ENCODE results near the gene KRTCAP2.
"Not testable (repeated sequence)": the region's sequence is repeated elsewhere in the genome, so short reads cannot be mapped to it uniquely, and the experiment has no call there.

Gene KRTCAP2

DNA sequence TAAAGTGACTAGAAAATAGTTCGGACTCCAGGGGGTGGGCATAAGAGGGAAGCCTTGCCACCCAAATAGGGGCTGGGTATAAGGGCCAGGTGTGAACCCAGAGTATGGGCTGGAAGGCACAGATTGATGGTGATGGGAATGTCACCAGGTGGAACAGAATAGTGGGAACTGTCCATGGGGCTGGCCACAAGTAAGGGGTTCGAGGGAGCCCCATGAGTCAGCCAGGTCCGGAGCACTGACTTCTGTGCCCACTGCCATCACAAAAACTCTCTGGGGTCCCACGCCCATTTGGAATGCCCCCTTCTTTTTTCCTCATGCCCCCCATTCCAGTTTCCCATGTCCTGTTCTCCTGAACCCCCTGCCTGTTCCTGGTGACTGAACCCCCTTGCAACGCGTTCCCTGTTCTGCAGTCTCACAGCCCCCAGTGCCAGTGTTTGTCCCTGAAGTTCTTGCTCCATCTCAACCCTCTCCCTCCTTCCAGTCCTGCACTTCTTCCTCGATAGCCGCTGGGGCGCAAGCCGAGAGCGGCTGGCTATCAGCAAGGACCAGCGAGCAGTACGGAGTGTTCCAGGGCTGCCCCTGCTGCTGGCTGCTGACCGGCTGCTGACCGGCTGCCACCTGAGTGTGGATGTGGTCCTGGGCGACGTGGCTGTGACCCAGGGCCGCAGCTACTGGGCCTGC, 8.4 kb upstream of the KRTCAP2 start:
- no peak for DNase-seq

DNA sequence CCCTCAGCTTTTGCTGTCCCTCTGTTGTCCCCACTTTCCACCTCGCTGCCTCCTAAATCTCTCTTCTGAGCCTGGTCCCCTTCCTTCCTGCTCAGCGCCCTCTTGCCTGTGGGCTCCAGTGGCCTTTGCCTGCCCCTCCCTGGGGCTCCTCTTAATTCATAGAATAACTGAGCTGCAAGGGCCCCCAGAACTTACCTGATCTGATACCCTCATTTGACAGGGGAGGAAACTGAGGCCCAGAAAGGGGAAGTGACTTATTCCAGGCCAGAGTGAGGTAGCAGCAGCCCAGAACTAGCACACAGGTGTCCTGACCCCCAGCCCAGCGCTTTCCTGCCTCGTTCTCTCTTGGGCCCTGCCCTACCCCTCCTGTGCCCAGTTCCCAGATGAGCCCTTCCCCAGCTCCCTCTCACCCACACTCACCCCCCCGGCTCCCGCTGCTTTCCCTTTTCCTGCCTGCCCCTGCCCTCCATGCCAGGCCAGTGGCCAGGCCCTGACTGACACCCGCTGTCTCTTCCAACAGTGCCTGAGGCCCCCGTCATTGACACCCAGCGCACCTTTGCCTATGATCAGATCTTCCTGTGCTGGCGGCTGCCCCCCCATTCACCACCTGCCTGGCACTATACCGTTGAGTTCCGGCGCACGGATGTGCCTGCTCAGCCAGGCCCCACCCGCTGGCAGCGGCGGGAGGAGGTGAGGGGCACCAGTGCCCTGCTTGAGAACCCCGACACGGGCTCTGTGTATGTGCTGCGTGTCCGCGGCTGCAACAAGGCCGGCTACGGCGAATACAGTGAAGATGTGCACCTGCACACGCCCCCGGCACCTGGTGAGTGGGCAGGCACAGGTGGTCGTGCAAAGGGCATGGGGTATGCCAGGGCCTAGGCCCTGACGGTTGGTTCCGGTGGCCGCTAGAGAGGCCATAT, 6.3 kb upstream of the KRTCAP2 start:
- DNase-seq: no peak

DNA sequence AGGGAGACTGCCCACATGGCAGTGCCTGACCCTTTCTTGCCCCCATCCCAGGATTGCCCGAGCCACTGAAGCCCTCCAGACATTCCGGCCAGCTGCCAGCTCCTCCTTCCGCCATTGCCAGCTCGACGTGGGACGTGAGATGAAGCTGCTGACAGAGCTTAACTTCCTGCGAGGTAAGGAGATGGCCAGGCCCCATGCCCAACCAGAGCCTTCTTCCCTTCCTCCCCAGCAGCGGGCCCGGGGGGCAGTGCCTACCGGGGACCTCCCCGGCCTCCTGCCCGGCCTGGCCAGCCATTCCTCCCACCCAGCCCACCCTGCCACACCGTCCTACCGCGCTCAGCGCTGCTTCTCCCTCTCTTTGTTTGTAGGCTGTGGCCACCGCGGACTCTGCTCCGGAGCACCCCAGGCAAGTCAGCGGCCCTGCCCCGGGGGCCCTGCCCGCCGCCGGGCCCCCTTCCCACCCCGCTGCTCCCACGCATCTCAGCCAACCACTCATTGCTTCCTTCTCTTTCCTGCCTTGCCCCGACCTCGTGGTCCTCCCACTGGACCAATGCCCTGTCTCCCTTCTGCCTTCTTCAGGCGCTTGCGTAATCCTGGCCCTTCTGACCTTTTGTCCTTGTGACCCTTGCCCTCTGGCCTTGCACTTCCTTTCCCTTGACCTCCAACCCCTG, 5.5 kb upstream of the KRTCAP2 start:
- DNase-seq: peak; percentile 47

DNA sequence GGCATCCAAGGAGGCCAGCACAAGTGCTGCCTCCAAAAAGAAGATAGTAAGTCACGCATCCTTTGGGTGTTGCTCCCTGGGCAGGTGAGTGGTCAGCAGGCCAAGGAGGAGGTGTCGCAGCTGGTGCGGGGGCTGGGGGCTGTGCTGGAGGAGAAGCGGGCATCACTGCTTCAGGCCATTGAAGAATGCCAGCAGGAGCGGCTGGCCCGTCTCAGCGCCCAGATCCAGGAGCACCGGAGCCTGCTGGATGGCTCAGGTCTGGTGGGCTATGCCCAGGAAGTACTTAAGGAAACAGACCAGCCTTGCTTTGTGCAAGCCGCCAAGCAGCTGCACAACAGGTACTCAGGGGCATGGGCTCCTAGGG, 4.8 kb upstream of the KRTCAP2 start:
- peak; percentile 48 for DNase-seq

DNA sequence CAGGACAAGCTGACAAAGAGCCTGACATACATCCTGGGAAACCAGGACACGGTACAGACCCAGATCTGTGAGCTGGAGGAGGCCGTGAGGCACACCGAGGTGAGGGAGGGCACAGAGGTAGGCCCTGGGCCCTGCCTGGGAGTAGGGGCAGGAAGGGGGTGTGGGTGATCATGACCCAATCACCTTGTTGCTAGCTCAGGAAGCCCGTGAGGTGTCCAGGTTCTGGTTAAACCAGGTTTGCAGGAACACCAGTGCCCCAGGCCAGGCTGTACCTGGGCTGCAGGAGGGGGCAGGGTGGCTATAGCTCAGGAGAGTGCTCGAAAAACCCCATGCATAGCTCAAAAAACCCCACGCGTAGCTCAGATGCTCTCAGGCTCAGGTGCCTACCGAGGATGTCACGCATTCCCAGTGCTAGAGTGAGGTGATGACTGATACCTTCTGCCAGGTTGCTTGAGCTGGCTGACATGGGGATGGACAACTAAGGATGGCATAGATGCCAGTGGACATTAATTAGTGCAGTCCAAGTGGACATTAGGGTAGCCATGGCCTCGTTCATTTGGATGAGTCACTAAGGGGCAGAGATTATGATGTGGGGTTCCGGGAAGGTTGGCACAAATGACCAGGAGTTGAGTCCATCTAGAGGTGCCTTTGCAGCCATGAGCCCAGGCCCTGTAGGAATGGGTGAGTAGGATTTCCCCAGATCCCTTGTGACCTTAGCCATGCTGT, 4.3 kb upstream of the KRTCAP2 start:
- DNase-seq: no peak

DNA sequence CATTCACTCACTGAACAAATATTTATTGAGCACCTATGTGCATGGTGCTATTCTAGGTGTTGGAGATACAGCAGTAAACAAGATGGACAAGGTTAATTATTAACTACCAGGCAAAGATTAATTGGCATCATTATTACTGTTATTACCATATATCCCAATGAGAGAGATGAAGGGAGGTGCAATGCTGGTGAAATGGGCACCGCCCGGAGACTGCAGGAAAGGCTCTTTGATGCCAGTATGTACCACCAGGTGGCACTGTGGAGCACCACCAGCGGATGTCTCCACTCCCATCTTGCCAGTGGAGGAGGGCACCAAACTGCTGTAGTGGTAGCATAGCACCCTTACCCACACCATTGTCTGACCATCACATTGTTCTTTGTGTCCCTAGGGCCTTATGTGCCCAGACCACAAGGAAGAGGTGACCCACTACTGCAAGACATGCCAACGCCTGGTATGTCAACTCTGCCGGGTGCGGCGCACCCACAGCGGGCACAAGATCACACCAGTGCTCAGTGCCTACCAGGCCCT, 3.5 kb upstream of the KRTCAP2 start:
- DNase-seq: peak; percentile 95

DNA sequence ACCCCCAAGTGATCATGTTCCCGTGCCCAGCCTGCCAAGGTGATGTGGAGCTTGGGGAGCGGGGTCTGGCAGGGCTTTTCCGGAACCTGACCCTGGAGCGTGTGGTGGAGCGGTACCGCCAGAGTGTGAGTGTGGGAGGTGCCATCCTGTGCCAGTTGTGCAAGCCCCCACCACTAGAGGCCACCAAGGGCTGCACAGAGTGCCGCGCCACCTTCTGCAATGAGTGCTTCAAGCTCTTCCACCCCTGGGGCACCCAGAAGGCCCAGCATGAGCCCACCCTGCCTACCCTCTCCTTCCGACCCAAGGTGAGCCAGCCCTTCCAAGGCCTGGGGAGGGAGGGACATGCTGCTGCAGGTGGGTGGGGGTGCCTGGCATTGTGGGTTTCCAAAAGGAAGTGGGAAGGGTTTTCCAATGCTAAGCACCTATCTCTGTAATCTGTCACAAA, 2.8 kb upstream of the KRTCAP2 start:
- peak; percentile 63 for DNase-seq

DNA sequence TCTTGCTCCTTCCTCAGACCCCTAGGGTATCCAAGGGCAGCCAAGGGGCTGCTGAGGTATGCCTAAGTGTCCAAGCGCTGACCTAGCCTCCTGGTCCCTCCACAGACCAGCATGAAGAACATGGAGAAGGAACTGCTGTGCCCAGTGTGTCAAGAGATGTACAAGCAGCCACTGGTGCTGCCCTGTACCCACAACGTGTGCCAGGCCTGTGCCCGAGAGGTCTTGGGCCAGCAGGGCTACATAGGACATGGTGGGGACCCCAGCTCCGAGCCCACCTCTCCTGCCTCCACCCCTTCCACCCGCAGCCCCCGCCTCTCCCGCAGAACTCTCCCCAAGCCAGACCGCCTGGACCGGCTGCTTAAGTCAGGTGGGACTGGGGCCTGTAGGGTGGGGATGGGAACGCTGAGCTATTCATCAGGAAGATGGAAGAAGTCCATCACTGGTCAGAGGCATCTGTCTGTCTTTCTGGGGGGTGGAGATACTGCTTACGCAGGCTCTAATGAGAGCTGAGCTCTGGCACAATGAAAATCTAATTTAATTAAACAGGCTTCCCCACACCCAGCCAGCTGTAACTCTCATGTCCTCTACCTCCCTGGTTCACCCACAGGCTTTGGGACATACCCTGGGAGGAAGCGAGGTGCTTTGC, 2.3 kb upstream of the KRTCAP2 start:
- peak; percentile 61 for DNase-seq

DNA sequence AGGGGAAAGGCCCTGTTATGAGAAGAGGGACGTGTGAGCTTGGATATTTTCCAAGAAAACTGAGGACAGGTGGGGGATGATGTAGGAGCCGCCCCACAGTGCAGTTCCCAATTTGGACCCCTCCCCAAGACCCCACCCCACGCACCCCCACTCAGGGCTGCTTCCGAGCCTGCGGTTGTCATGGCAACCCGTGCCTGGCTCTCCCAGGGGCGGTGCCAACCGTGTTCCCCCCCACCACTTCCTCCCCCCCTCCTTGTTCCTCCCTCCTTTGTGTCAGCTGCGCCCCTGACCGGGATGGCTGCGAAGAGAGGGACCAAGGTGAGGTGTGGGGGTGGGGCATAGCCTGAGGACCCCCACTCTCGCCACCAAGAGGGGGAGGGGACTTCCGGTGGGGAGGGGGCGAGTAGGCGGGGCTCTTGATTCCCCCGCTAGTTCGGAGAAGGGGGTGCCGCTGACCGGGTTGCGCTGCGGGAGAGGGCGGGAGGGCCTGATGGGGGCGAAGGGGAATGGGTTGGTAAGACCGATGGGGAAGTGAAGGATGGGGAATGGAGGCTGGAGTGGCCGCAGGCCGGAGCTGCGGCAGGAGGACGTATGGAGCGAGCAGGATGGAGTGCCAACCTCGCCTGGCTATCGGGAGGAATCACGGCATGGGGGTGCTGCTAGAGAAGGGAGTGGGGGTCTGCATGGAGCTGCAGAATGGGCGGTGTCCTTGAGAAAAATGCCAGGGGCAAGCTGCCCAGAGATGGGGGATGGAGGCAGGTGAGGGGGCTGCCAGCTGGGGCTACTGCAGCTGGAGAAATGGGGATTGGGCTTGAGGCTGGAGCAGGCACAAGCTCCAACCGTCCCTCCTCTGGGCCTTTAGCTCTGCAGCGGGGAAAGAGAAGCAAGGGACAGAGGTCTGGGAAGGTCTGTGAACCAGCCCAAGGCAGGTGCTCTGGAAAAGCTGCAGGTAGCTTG, 1.5 kb upstream of the KRTCAP2 start:
- peak; percentile 78 for DNase-seq

DNA sequence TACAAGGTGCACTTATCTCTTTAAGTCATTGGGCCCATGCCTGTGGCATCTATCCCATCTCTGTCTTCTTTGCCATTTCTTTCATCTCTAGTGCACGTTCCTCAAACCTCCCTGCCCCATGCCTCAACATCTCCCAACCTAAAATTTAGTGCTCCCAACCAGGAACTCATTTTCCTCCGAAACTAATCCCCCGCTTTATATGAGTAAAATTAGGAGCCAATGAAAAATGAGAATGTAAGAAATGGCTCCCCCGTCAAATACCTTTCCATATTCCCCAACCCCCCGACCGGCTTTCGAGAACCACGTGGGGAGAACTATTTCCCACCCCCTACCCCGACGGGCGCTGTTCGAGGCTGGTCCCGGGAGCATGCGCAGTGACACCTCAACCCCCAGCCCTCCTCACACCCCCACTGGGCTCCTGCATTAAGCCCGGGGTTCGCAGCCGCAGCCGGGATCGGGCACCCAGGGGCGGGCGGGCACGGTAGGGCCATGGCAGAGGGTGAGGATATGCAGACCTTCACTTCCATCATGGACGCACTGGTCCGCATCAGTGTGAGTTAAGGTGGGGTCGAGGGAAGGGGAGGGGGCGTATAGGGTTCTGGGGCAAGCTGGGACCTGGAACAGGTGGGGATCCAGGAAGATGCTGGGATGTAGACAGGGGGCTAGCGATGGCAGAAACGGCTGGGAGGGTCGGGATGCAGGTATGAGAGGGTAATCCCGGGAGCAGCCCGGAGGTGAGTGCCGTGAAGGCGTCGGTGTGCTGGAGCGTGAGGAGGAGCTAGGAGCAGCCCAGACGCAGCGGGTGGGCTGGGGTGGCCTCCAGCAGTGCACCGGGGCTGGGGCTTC, 597 bp upstream of the KRTCAP2 start, which contains the start of gene TRIM46:
Gene TRIM46, plus strand, starts transcription at position 372 of the 846 bp plus-strand sequence. Its CDS starts 118 bp downstream, at position 490.
- DNase-seq: peak; percentile 88

DNA sequence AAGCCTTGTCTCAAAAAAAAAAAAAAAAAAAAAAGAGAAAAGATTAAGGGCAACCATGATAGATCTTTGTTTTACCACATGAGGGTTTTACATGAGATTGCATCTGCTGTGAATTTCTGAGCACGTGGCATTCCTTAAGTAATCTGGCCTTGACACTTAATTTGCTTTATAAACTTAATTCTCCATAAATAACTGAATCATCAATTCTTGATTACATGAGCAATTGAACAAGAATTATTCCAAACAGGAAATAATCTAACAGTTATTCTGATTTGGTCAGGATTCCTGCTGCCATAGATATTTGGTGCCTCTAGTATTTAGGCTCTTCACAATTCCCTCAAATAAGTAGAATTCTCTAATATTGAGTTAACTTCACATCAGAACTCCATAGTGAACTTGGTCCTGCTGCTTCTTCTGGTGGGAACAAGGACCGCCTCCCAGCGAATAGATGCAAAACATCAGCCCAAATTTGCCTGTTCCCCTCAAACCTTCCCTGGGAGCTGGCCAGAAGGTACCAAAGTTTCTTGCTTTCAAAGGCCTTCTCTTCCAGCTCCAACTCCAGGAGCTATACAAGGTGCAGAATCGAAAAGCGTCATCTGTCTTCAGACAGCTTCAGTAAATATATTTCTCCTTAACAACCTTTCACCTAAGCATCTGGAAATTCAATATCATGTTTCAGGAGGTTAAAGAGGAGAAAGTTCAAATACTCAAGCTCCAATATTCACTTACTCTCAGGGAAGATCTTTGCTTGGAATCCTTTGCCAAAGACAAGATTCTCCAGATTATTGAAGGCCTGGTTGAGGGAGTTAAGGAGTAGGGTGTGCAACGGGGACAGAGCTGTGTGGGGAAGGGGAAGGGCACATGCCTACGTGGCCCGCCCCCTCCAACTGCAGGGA, 1.0 kb downstream of the KRTCAP2 start:
- peak; percentile 19 for DNase-seq

DNA sequence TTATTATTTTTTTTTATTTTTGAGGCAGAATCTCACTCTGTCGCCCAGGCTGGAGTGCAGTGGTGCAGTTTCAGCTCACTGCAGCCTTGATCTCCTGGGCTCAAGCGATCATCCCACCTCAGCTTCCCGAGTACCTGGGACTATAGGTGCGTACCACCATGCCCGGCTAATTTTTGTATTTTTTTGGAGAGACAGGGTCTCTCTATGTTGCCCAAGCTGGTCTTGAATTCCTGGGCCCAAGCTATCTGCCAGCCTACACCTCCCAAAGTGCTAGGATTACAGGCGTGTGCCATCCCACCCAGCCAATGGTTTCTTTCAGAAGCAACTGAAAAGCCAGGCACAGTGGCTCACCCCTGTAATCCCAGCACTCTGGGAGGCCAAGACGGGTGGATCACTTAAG, 2.3 kb downstream of the KRTCAP2 start:
- DNase-seq: peak; percentile 32

DNA sequence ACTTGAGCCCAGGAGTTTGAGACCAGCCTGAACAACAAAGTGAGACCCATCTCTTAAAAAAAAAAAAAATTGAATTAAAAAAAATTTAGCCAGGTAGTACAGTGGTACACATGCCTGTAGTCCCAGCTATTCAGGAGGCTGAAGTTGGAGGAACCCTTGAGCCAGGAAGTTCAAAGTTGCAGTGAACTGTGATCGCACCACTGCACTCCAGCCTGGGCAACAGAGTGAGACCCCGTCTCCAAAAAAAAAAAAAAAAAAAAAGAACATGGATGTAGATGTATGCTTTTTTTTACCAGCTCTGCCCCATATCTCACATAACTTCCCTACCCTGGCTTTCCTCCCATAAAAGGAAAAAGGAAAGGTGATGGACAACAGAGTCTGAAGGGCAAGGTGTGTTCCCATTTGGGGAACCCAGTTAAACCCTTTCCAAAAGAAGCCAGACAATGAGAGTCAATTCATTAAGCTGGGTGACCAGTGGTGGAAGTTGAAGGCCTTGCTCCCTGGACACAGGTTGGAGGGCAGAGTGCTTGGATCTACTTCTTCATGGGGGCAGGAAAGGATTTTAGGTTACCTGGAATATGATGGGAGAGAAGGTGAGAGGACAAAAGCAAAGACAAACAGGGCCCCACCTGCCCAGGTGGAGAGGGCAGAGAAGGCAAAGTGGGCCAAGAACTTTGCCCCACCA, 2.9 kb downstream of the KRTCAP2 start:
- DNase-seq: peak; percentile 9

DNA sequence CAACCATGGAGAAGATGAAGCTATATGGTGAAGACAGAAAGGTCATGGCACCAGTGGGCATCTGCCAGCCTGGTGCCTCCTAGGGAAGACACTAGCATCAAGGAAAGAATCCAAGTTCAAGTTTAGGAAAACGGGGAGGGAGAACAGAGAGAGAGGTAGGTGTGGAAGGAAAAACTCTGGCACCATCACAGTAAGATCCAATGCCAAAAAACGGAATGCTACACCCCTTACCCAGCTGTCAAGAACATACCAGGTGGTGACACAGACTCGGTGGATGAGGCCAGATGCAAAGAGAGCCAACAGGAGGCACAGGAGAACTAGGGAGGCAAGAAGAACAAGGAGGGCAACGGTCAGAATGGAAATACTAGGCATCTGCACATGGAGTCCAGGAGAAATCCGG, 3.6 kb downstream of the KRTCAP2 start:
- no peak for DNase-seq

DNA sequence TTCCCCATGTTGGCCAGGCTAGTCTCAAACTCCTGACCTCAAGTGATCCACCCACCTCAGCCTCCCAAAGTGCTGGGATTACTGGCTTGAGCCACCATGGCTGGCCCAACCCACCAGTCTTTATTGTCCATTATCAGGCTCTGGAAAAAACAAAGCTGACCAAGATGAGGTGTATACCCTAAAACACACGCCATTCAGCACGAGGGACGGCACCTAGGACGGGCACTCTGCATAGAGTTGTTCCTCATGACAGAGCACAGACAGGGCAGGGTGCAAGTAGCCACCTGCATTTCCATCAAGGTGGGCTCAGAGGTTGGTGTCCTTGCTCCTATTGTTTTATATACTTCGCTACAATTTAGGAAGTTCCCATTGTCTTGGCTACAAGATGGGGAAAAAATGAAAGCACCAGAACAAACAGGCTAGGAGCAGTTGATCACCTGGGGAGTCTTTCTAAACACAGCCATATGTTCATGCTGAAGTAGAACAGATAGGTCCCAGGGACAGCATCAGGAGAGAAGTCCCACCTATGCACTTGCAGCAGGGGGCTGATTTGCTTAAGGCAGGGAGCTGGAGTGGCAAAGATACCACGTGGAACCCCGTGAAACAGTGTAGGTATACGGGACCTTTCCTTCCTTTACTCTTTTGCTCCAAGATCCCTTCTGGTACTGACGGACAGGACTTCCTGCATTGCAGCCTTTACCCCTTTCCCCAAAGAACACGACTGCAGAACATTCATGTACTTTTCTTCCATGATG, 4.5 kb downstream of the KRTCAP2 start:
- peak; percentile 49 for DNase-seq

DNA sequence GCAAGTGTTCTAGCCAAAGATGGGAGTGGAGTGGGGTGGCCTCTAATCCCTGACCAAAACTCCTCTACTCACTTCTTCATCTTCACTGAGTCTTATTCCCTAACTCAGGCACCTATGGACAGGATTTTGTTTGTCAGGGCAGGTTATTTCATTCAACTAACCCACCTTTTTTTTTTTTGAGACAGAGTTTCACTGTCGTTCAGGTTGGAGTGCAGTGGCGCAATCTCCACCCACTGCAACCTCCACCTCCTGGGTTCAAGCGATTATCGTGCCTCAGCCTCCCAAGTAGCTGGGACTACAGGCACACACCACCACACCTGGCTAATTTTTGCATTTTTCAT, 5.0 kb downstream of the KRTCAP2 start:
- not testable (repeated sequence) for DNase-seq

All from activated CD8-positive, alpha-beta memory T cell treated with anti-CD3 and anti-CD28 coated beads for 24 hours (primary cell).